Measurements from ENCODE around the gene NCOA7. TPM values are rescaled to one million over a fixed set of nuclear protein-coding genes. Genes with fewer than 3 reads are reported as not detected.

The NCOA7 gene
- total and polyA plus RNA-seq, 9 of the 15 experiments (the other 6 are each of a cell fraction or from before 2014, with no cell fraction given) = 5.8 to 14.6 (median 9.3) TPM

GRCh38 chr6:125943528-125944433 is 153.0 kb downstream of the NCOA7 start (continued):
- TF ChIP-seq RNF219 (CRISPR knock-in tag; IDR thresholded peaks at IDR 0.05) = no peak
- no peak for TF ChIP-seq ZNF124 (CRISPR knock-in tag; IDR thresholded peaks at IDR 0.05)
- no peak for TF ChIP-seq NFRKB (IDR thresholded peaks at IDR 0.05; ENCODE audit: low read depth)
- no peak for TF ChIP-seq TCF7L2 (IDR thresholded peaks at IDR 0.05; ENCODE audit: low read depth, low read length)
- no peak for TF ChIP-seq MNT (conservative IDR thresholded peaks at IDR 0.05)
- TF ChIP-seq THAP7 (CRISPR knock-in tag; IDR thresholded peaks at IDR 0.05) = no peak
- TF ChIP-seq MAFF (IDR thresholded peaks at IDR 0.05; ENCODE audit: low read length) = no peak
- peak; percentile 71 for TF ChIP-seq TCF3 (CRISPR knock-in tag; IDR thresholded peaks at IDR 0.05)
- TF ChIP-seq POLR2H (tag; IDR thresholded peaks at IDR 0.05; ENCODE audit: low read depth) = no peak
- no peak for TF ChIP-seq EP400 (IDR thresholded peaks at IDR 0.05)
- peak; percentile 35; the same call in 1 of the 2 replicates for TF ChIP-seq BACH1 (tag; IDR thresholded peaks at IDR 0.05)
- TF ChIP-seq CHD2 (IDR thresholded peaks at IDR 0.05; ENCODE audit: low read depth, low read length) = no peak
- TF ChIP-seq MEF2A (IDR thresholded peaks at IDR 0.05; ENCODE audit: control insufficient read depth, low read depth, low read length) = no peak
- peak in 1 of 2 experiments; percentile 46; a peak in 1 of 4 replicates for TF ChIP-seq RCOR1 (IDR thresholded peaks at IDR 0.05; ENCODE audit: borderline replicate concordance in 1 of 2, low read depth in 2 of 2, low read length in 2 of 2)
- TF ChIP-seq NFYB (IDR thresholded peaks at IDR 0.05; ENCODE audit: extremely low read depth, insufficient read length) = no peak
- no peak for TF ChIP-seq COPS2 (conservative IDR thresholded peaks at IDR 0.05)
- no peak for TF ChIP-seq ZNF639 (CRISPR knock-in tag; conservative IDR thresholded peaks at IDR 0.05 in 1 of 2, IDR thresholded peaks at IDR 0.05 in 1 of 2)
- TF ChIP-seq HDGF (IDR thresholded peaks at IDR 0.05) = 0 out of 2 replicates have a peak, but pooled peaks have one; percentile 53
- no peak for TF ChIP-seq ZNF280A (IDR thresholded peaks at IDR 0.05; ENCODE audit: low read depth, partially characterized antibody)
- TF ChIP-seq MBD2 (IDR thresholded peaks at IDR 0.05; ENCODE audit: borderline replicate concordance, low read depth) = no peak
